HCT116 (cell line): ENCODE results near the gene GLDN. TPM values are rescaled to one million over a fixed set of nuclear protein-coding genes. Genes with fewer than 3 reads are reported as not detected.

Experiments used
- ATAC-seq: fragments of 200-7000 bp; cut with Tn5 transposase; 2 replicates; pipeline ENCODE4 v1.9.1; 2020; ENCODE audit warnings: mild to moderate bottlenecking, moderate library complexity
- BruUV-seq: library from RNA; stranded (reverse); fragments of 400-500 nt; replicated peaks from 2 replicates; lab custom pipeline; 2021; lab: Mats Ljungman, UMichigan
- CTCF ChIA-PET: fragments of 300-600 bp; sonication (Branson Sonifier 250); formaldehyde crosslinking; loops from one replicate; lab custom pipeline; 2021; ENCODE audit warnings: antibody characterized with exemption; lab: Charles Lee
- POLR2A ChIA-PET: fragments of 300-600, 350-600 bp; sonication (Branson Sonifier 250); formaldehyde crosslinking; loops from one replicate; lab custom pipeline; 2021; ENCODE audit warnings: antibody characterized with exemption; lab: Charles Lee
- RAD21 ChIA-PET, 2 experiments: fragments of 300-600 bp; sonication (Branson Sonifier 250); formaldehyde crosslinking; loops; one replicate each; lab custom pipeline; 2023; ENCODE audit warnings: low total read pairs in 2 of 2; ENCODE audit not compliant: uncharacterized antibody in 2 of 2, unreplicated experiment in 2 of 2, low non-redundant PET in 1 of 2; lab: Charles Lee
- DNase-seq: peaks from one replicate; pipeline ENCODE4 v3.0.0-alpha.2; 2010; ENCODE audit warnings: low read depth, low spot score
- H2AFZ ChIP-seq: fragments of 200-600 bp; shearing (Covaris generic), sonication (generic); 2 replicates; pipeline ENCODE4 v1.6.1; 2017; ENCODE audit warnings: low read depth, mixed run types, mixed read lengths, antibody characterized with exemption, low read length; ENCODE audit not compliant: poor library complexity, severe bottlenecking
- H3K27ac ChIP-seq: 2 replicates; pipeline ENCODE4 v1.5.1; 2012; ENCODE audit warnings: low read depth, low read length
- H3K27me3 ChIP-seq: fragments of 200-600 bp; sonication (generic); 2 replicates; pipeline ENCODE4 v1.6.1; 2016; ENCODE audit warnings: mixed run types, low read length, mixed read lengths; ENCODE audit not compliant: insufficient read depth
- H3K36me3 ChIP-seq, 2 experiments: fragments of 200-500 bp in 1 of 2; fragments of 200-600 bp in 1 of 2; sonication (Bioruptor generic) in 1 of 2; sonication (generic) in 1 of 2; 2 replicates each; pipeline versions ENCODE4 v1.5.1 to v1.6.1; 2014 to 2016; ENCODE audit warnings: low read length in 2 of 2, inconsistent platforms in 1 of 2, mixed read lengths in 1 of 2, mixed run types in 1 of 2; ENCODE audit not compliant: insufficient read depth in 2 of 2, control insufficient read depth in 1 of 2
- H3K4me1 ChIP-seq, 2 experiments: fragments of 200-600 bp in 1 of 2; sonication (generic) in 1 of 2; 2 replicates each; pipeline versions ENCODE4 v1.5.1 to v1.6.1; 2012 to 2017; ENCODE audit warnings: low read length in 2 of 2, inconsistent platforms in 1 of 2, mild to moderate bottlenecking in 1 of 2, mixed read lengths in 1 of 2, mixed run types in 1 of 2, moderate library complexity in 1 of 2; ENCODE audit not compliant: insufficient read depth in 2 of 2, control insufficient read depth in 1 of 2
- H3K4me2 ChIP-seq: fragments of 200-600 bp; sonication (generic); 2 replicates; pipeline ENCODE4 v1.6.1; 2017; ENCODE audit warnings: mixed run types, low read length, mixed read lengths
- H3K4me3 ChIP-seq, 2 experiments: fragments of 200-600 bp in 1 of 2; sonication (generic) in 1 of 2; replicated peaks in 1 of 2; 2 replicates each; pipeline ENCODE4 v1.5.1; 2011 to 2016; ENCODE audit warnings: low read length in 2 of 2, control low read depth in 1 of 2, low read depth in 1 of 2, mild to moderate bottlenecking in 1 of 2, mixed read lengths in 1 of 2, mixed run types in 1 of 2
- H3K79me2 ChIP-seq: fragments of 200-600 bp; sonication (generic); 2 replicates; pipeline ENCODE4 v1.6.1; 2017; ENCODE audit warnings: mild to moderate bottlenecking, mixed run types, low read length, moderate library complexity, mixed read lengths; ENCODE audit not compliant: insufficient read depth
- H3K9ac ChIP-seq: fragments of 200-600 bp; sonication (generic); 2 replicates; pipeline ENCODE4 v1.6.1; 2016; ENCODE audit warnings: low read length, mixed read lengths
- H3K9me2 ChIP-seq: fragments of 200-600 bp; sonication (generic), shearing (Covaris generic); 2 replicates; pipeline ENCODE4 v1.6.1; 2017; ENCODE audit warnings: mixed run types, mild to moderate bottlenecking, moderate library complexity; ENCODE audit not compliant: insufficient read depth
- H3K9me3 ChIP-seq, 2 experiments: fragments of 200-500 bp in 1 of 2; fragments of 200-600 bp in 1 of 2; sonication (Bioruptor generic) in 1 of 2; sonication (generic) in 1 of 2; 2 replicates each; pipeline ENCODE4 v1.6.1; 2014 to 2017; ENCODE audit warnings: low read length in 2 of 2, mixed read lengths in 2 of 2, inconsistent platforms in 1 of 2, low read depth in 1 of 2, mild to moderate bottlenecking in 1 of 2, mixed run types in 1 of 2, moderate library complexity in 1 of 2; ENCODE audit not compliant: control insufficient read depth in 1 of 2, insufficient read depth in 1 of 2
- H4K20me1 ChIP-seq: fragments of 200-600 bp; sonication (generic), shearing (Covaris generic); 2 replicates; pipeline ENCODE4 v1.6.1; 2017; ENCODE audit warnings: mixed run types, mild to moderate bottlenecking, moderate library complexity; ENCODE audit not compliant: insufficient read depth
- CBX3 ChIP-seq: IDR thresholded peaks from 2 replicates; pipeline ENCODE4 v1.6.1; 2012; ENCODE audit warnings: low read depth
- CEBPB ChIP-seq: IDR thresholded peaks from 2 replicates; pipeline ENCODE4 v1.6.1; 2012; ENCODE audit warnings: low read depth
- EGR1 ChIP-seq: IDR thresholded peaks from 2 replicates; pipeline ENCODE4 v1.6.1; 2012; ENCODE audit warnings: low read depth
- ELF1 ChIP-seq: IDR thresholded peaks from 2 replicates; pipeline ENCODE4 v1.6.1; 2012; ENCODE audit warnings: low read depth, borderline replicate concordance
- JUND ChIP-seq: IDR thresholded peaks from 2 replicates; pipeline ENCODE4 v1.6.1; 2012
- SIN3A ChIP-seq: IDR thresholded peaks from 2 replicates; pipeline ENCODE4 v1.6.1; 2012; ENCODE audit warnings: low read depth
- SRF ChIP-seq: IDR thresholded peaks from 2 replicates; pipeline ENCODE4 v1.6.1; 2012; ENCODE audit warnings: low read depth
- TCF7L2 ChIP-seq: IDR thresholded peaks from 2 replicates; pipeline ENCODE4 v1.7.0; 2011; ENCODE audit warnings: borderline replicate concordance, inconsistent platforms; ENCODE audit not compliant: insufficient read depth, insufficient read length; ENCODE audit errors: extremely low read depth
- YY1 ChIP-seq: IDR thresholded peaks from 2 replicates; pipeline ENCODE4 v1.6.1; 2011; ENCODE audit warnings: low read length, low read depth, moderate library complexity, mild to moderate bottlenecking; ENCODE audit not compliant: insufficient replicate concordance; ENCODE audit errors: extremely low read depth
- ZFX ChIP-seq: fragments of 450-650 bp; IDR thresholded peaks from 2 replicates; pipeline ENCODE4 v1.6.1; 2017
- ZNF274 ChIP-seq: fragments of 200-500 bp; sonication (Bioruptor generic); IDR thresholded peaks from 2 replicates; pipeline ENCODE4 v1.6.1; 2014; ENCODE audit warnings: mild to moderate bottlenecking, low read depth, low read length, inconsistent platforms
- intact Hi-C: fragments of 100-400 bp; cut with micrococcal nuclease; formaldehyde crosslinking; loops from 2 replicates; pipeline ENCODE4 v1.10.0; 2022
- total RNA-seq: library from RNA; stranded (reverse); gene quantifications from one replicate; pipeline ENCODE4 v1.2.1, GENCODE V29; 2021; ENCODE audit not compliant: unreplicated experiment
- TF ChIP-seq, protein P1 (sequence below): IDR thresholded peaks from 2 replicates; pipeline ENCODE4 v1.6.1; 2012
- TF ChIP-seq, protein P2 (sequence below): IDR thresholded peaks from 2 replicates; pipeline ENCODE4 v1.6.1; 2012
- TF ChIP-seq, protein P3 (sequence below): IDR thresholded peaks from 2 replicates; pipeline ENCODE4 v1.6.1; 2012; ENCODE audit warnings: low read depth

Gene GLDN
- total RNA-seq, 1 experiment from 2014 or later, result 3.0 TPM

DNA sequence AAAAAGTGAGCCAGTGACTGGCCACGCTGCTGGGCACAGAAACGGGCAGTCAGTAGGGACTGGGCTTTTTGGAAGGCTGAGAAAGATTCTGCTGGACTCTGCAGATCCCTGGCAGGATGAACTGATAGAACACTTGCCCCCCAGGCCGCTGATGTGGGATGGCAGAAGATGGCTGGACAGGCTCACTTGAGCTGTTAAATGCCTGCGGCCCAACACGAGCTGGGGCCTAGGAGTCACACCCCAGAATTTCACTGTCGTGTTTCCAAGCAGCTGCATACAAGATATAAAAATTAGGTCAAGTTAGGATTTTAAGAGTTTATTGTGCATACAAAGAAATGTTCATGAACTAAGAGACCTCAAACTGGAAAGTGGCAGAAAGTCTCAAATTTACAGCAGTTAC lies 26.9 kb downstream of the GLDN start:
- DNase-seq (no peak), ATAC-seq (no peak)
- Histone ChIP-seq H3K9ac (no peak overlapping the region), H3K79me2 (no peaks in the 10 kb centered on the region), H3K4me3 (no peak overlapping the region), H3K4me1 (no peaks in the 10 kb centered on the region), H3K27me3 (no peaks in the 10 kb centered on the region), H3K9me3 (no peaks in the 10 kb centered on the region), H3K4me2 (no peak overlapping the region), H3K36me3 (no peaks in the 10 kb centered on the region), H3K9me2 (no peaks in the 10 kb centered on the region), H3K27ac (no peak overlapping the region), H2AFZ (no peak overlapping the region), H4K20me1 (no peaks in the 10 kb centered on the region)
- ChIA-PET CTCF (no interaction called here), RAD21 (no interaction called here), POLR2A (no interaction called here)
- TF ChIP-seq CEBPB (no peak), YY1 (no peak), ZNF274 (no peak), ZFX (no peak), SIN3A (no peak), JUND (no peak), ELF1 (no peak), EGR1 (no peak), CBX3 (no peak), TCF7L2 (no peak), SRF (no peak)
- TF ChIP-seq, protein P1, sequence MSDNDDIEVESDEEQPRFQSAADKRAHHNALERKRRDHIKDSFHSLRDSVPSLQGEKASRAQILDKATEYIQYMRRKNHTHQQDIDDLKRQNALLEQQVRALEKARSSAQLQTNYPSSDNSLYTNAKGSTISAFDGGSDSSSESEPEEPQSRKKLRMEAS, result no peak
- TF ChIP-seq, protein P2, sequence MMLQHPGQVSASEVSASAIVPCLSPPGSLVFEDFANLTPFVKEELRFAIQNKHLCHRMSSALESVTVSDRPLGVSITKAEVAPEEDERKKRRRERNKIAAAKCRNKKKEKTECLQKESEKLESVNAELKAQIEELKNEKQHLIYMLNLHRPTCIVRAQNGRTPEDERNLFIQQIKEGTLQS, result no peak
- TF ChIP-seq, protein P3, sequence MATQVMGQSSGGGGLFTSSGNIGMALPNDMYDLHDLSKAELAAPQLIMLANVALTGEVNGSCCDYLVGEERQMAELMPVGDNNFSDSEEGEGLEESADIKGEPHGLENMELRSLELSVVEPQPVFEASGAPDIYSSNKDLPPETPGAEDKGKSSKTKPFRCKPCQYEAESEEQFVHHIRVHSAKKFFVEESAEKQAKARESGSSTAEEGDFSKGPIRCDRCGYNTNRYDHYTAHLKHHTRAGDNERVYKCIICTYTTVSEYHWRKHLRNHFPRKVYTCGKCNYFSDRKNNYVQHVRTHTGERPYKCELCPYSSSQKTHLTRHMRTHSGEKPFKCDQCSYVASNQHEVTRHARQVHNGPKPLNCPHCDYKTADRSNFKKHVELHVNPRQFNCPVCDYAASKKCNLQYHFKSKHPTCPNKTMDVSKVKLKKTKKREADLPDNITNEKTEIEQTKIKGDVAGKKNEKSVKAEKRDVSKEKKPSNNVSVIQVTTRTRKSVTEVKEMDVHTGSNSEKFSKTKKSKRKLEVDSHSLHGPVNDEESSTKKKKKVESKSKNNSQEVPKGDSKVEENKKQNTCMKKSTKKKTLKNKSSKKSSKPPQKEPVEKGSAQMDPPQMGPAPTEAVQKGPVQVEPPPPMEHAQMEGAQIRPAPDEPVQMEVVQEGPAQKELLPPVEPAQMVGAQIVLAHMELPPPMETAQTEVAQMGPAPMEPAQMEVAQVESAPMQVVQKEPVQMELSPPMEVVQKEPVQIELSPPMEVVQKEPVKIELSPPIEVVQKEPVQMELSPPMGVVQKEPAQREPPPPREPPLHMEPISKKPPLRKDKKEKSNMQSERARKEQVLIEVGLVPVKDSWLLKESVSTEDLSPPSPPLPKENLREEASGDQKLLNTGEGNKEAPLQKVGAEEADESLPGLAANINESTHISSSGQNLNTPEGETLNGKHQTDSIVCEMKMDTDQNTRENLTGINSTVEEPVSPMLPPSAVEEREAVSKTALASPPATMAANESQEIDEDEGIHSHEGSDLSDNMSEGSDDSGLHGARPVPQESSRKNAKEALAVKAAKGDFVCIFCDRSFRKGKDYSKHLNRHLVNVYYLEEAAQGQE, result no peak
- intact Hi-C loops, result no loop called here
- BruUV-seq, result no TSS peak
